WTC11 (cell line): ENCODE data around the gene TGDS. TPM values are rescaled to one million over a fixed set of nuclear protein-coding genes. Genes with fewer than 3 reads are reported as not detected.

ENCODE experiments used
- ATAC-seq: fragments of 200-7000 bp; cut with Tn5 transposase; 2 replicates; pipeline ENCODE4 v1.10.0; 2021; ENCODE audit warnings: mild to moderate bottlenecking, moderate library complexity
- CTCF ChIA-PET: fragments of 300-600 bp; sonication (Branson Sonifier 250); formaldehyde crosslinking; loops from one replicate; lab custom pipeline; 2021; ENCODE audit warnings: antibody characterized with exemption; lab: Charles Lee
- POLR2A ChIA-PET: fragments of 350-600 bp; sonication (Branson Sonifier 250); formaldehyde crosslinking; loops from one replicate; lab custom pipeline; 2021; ENCODE audit warnings: antibody characterized with exemption; lab: Charles Lee
- DNase-seq: peaks from one replicate; pipeline ENCODE4 v3.0.0; 2021; ENCODE audit warnings: low spot score
- H3K27ac Mint-ChIP-seq: 2 replicates; pipeline ENCODE4 v1.8.0; 2021; ENCODE audit warnings: mixed read lengths
- H3K27me3 Mint-ChIP-seq: 2 replicates; pipeline ENCODE4 v1.8.0; 2021; ENCODE audit warnings: low read depth, mild to moderate bottlenecking, moderate library complexity, mixed read lengths
- H3K36me3 Mint-ChIP-seq: 2 replicates; pipeline ENCODE4 v1.8.0; 2021; ENCODE audit warnings: mixed read lengths
- H3K4me1 Mint-ChIP-seq: 2 replicates; pipeline ENCODE4 v1.8.0; 2022; ENCODE audit warnings: mixed read lengths
- H3K4me3 Mint-ChIP-seq: 2 replicates; pipeline ENCODE4 v1.8.0; 2021; ENCODE audit warnings: mild to moderate bottlenecking, moderate library complexity, mixed read lengths
- H3K9me3 Mint-ChIP-seq: 2 replicates; pipeline ENCODE4 v1.8.0; 2021; ENCODE audit warnings: mixed read lengths
- CREB1 ChIP-seq: sonication (generic); formaldehyde crosslinking; IDR thresholded peaks from 2 replicates; pipeline ENCODE4 v1.8.0; 2023; ENCODE audit warnings: mild to moderate bottlenecking, missing genetic modification reagents
- ESRRA ChIP-seq: sonication (generic); formaldehyde crosslinking; IDR thresholded peaks from 2 replicates; pipeline ENCODE4 v1.8.1; 2022; ENCODE audit warnings: mild to moderate bottlenecking, missing genetic modification reagents, borderline replicate concordance
- FOXJ3 ChIP-seq: sonication (generic); formaldehyde crosslinking; IDR thresholded peaks from 2 replicates; pipeline ENCODE4 v1.9.0; 2021; ENCODE audit warnings: missing genetic modification reagents, mild to moderate bottlenecking, borderline replicate concordance
- FOXK1 ChIP-seq: sonication (generic); formaldehyde crosslinking; IDR thresholded peaks from 2 replicates; pipeline ENCODE4 v1.8.0; 2022; ENCODE audit warnings: mild to moderate bottlenecking, moderate library complexity, missing genetic modification reagents
- GTF2I ChIP-seq: fragments of 250-450 bp; sonication (Bioruptor Pico); conservative IDR thresholded peaks from 2 replicates; pipeline ENCODE4 v1.4.0; 2021; ENCODE audit warnings: mild to moderate bottlenecking
- HMGA2 ChIP-seq: fragments of 250-450 bp; sonication (Bioruptor Pico); IDR thresholded peaks from 2 replicates; pipeline ENCODE4 v1.4.0; 2021; ENCODE audit warnings: mild to moderate bottlenecking, moderate library complexity
- KAT7 ChIP-seq: sonication (generic); formaldehyde crosslinking; IDR thresholded peaks from 2 replicates; pipeline ENCODE4 v1.8.1; 2023; ENCODE audit warnings: missing genetic modification reagents, mild to moderate bottlenecking, borderline replicate concordance
- MYBL2 ChIP-seq: sonication (generic); formaldehyde crosslinking; IDR thresholded peaks from 2 replicates; pipeline ENCODE4 v1.8.1; 2023; ENCODE audit warnings: mild to moderate bottlenecking, moderate library complexity, missing genetic modification reagents
- NFATC4 ChIP-seq: fragments of 250-450 bp; sonication (Bioruptor Pico); IDR thresholded peaks from 2 replicates; pipeline ENCODE4 v1.9.0; 2021; ENCODE audit warnings: mild to moderate bottlenecking
- NR2C2 ChIP-seq: sonication (generic); formaldehyde crosslinking; IDR thresholded peaks from 2 replicates; pipeline ENCODE4 v1.8.0; 2022; ENCODE audit warnings: mild to moderate bottlenecking, missing genetic modification reagents
- PRRX2 ChIP-seq: fragments of 250-450 bp; sonication (Bioruptor Pico); IDR thresholded peaks from 2 replicates; pipeline ENCODE4 v1.8.0; 2021; ENCODE audit warnings: mild to moderate bottlenecking
- RELA ChIP-seq: sonication (generic); formaldehyde crosslinking; IDR thresholded peaks from 2 replicates; pipeline ENCODE4 v1.8.1; 2022; ENCODE audit warnings: missing genetic modification reagents, mild to moderate bottlenecking, borderline replicate concordance
- ZNF423 ChIP-seq: fragments of 250-450 bp; sonication (Bioruptor Pico); IDR thresholded peaks from 2 replicates; pipeline ENCODE4 v2.1.2; 2022; ENCODE audit warnings: mild to moderate bottlenecking, moderate library complexity
- ZNF671 ChIP-seq: fragments of 250-450 bp; sonication (Bioruptor Pico); IDR thresholded peaks from 2 replicates; pipeline ENCODE4 v1.8.0; 2021; ENCODE audit warnings: mild to moderate bottlenecking
- total RNA-seq: library from RNA; stranded (reverse); gene quantifications from 3 replicates; pipeline ENCODE4 v1.2.3, GENCODE V29; 2021
- TF ChIP-seq, protein P1 (sequence below): sonication (generic); formaldehyde crosslinking; IDR thresholded peaks from 2 replicates; pipeline ENCODE4 v1.8.1; 2022; ENCODE audit warnings: low read depth, missing genetic modification reagents, borderline replicate concordance
- TF ChIP-seq, protein P2 (sequence below): fragments of 250-450 bp; sonication (Bioruptor Pico); IDR thresholded peaks from 2 replicates; pipeline ENCODE4 v1.8.0; 2021; ENCODE audit warnings: mild to moderate bottlenecking
- TF ChIP-seq, protein P3 (sequence below): sonication (generic); formaldehyde crosslinking; IDR thresholded peaks from 2 replicates; pipeline ENCODE4 v1.8.1; 2023; ENCODE audit warnings: mild to moderate bottlenecking, missing genetic modification reagents, borderline replicate concordance
- TF ChIP-seq, protein P4 (sequence below): fragments of 250-450 bp; sonication (Bioruptor Pico); IDR thresholded peaks from 2 replicates; pipeline ENCODE4 v1.9.0; 2021; ENCODE audit warnings: mild to moderate bottlenecking
- TF ChIP-seq, protein P5 (sequence below): sonication (generic); formaldehyde crosslinking; IDR thresholded peaks from 2 replicates; pipeline ENCODE4 v1.8.0; 2022; ENCODE audit warnings: mild to moderate bottlenecking, missing genetic modification reagents
- TF ChIP-seq, protein P6 (sequence below): sonication (generic); formaldehyde crosslinking; IDR thresholded peaks from 2 replicates; pipeline ENCODE4 v1.8.1; 2023; ENCODE audit warnings: mild to moderate bottlenecking, missing genetic modification reagents

Gene TGDS
- total RNA-seq, 1 experiment from 2014 or later, result 12.5 TPM

DNA sequence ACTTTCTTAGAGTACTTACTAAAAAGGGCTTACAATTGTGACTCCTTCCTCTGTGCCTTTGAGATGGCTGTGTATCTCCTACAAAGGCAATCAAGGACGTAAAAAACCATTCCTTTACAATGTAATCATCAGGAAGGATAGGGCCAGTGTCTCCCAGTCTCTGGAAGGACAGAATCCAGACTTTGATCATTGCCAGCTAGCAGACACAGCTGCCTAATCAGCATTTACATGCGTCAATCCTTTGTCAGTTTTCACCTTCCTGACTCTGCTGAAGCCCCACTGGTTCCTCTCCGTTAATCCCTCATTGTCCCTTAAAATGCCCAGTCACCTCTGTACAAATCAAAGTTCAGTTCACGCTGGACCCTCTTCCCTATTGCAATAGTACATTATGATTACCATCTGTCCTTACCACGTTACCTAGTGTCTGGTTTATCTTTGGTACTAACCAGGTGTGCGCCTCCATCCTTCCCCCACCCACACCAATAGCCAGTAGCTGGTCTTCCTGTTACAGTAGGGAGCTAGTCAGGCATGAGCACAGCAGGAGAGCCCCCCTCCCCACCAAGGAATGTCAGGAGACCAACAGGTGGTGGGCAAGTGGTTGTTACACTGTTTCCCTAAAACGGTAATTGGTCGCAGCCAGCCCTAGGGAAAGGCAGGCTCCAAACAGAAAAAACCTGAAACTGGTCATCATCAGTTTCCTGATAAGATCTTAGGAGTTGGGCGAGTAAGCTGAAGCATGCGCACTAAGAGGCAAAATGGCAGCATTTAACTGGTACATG, 49.7 kb downstream of the TGDS start (continued):
- TF ChIP-seq KAT7 (CRISPR knock-in tag) (no peak), GTF2I (CRISPR knock-in tag) (no peak), PRRX2 (CRISPR knock-in tag) (no peak), NFATC4 (CRISPR knock-in tag) (no peak), ZNF671 (CRISPR knock-in tag) (no peak), FOXJ3 (CRISPR knock-in tag) (no peak), ZNF423 (peak; percentile 84), CREB1 (0 out of 2 replicates have a peak, but pooled peaks have one; percentile 21)
- TF ChIP-seq, protein P1, sequence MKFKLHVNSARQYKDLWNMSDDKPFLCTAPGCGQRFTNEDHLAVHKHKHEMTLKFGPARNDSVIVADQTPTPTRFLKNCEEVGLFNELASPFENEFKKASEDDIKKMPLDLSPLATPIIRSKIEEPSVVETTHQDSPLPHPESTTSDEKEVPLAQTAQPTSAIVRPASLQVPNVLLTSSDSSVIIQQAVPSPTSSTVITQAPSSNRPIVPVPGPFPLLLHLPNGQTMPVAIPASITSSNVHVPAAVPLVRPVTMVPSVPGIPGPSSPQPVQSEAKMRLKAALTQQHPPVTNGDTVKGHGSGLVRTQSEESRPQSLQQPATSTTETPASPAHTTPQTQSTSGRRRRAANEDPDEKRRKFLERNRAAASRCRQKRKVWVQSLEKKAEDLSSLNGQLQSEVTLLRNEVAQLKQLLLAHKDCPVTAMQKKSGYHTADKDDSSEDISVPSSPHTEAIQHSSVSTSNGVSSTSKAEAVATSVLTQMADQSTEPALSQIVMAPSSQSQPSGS (CRISPR knock-in tag), result no peak
- TF ChIP-seq, protein P2, sequence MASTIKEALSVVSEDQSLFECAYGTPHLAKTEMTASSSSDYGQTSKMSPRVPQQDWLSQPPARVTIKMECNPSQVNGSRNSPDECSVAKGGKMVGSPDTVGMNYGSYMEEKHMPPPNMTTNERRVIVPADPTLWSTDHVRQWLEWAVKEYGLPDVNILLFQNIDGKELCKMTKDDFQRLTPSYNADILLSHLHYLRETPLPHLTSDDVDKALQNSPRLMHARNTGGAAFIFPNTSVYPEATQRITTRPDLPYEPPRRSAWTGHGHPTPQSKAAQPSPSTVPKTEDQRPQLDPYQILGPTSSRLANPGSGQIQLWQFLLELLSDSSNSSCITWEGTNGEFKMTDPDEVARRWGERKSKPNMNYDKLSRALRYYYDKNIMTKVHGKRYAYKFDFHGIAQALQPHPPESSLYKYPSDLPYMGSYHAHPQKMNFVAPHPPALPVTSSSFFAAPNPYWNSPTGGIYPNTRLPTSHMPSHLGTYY (CRISPR knock-in tag), result no peak
- TF ChIP-seq, protein P3, sequence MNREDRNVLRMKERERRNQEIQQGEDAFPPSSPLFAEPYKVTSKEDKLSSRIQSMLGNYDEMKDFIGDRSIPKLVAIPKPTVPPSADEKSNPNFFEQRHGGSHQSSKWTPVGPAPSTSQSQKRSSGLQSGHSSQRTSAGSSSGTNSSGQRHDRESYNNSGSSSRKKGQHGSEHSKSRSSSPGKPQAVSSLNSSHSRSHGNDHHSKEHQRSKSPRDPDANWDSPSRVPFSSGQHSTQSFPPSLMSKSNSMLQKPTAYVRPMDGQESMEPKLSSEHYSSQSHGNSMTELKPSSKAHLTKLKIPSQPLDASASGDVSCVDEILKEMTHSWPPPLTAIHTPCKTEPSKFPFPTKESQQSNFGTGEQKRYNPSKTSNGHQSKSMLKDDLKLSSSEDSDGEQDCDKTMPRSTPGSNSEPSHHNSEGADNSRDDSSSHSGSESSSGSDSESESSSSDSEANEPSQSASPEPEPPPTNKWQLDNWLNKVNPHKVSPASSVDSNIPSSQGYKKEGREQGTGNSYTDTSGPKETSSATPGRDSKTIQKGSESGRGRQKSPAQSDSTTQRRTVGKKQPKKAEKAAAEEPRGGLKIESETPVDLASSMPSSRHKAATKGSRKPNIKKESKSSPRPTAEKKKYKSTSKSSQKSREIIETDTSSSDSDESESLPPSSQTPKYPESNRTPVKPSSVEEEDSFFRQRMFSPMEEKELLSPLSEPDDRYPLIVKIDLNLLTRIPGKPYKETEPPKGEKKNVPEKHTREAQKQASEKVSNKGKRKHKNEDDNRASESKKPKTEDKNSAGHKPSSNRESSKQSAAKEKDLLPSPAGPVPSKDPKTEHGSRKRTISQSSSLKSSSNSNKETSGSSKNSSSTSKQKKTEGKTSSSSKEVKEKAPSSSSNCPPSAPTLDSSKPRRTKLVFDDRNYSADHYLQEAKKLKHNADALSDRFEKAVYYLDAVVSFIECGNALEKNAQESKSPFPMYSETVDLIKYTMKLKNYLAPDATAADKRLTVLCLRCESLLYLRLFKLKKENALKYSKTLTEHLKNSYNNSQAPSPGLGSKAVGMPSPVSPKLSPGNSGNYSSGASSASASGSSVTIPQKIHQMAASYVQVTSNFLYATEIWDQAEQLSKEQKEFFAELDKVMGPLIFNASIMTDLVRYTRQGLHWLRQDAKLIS (CRISPR knock-in tag), result no peak

DNA sequence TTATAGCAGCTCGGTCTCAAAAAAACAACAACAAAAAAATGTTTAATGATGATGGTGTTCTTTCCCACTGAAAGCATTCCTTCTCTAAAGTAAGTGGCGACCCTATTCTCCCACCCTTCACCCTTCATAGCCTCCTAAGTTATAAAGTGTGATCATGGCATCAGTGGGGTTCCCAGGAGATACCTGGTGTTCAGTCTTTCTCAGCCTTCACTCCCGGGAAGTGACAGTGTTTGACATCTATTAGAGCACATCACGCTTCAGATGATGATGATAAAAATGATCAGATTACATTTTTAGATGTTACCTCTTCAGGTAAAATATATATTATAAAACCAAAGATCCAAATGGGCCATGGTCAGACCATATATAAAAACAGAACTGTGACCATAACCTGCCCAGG, 51.0 kb downstream of the TGDS start:
- peaks cover 28% of the 10 kb centered on the region for H3K4me1 Mint-ChIP-seq
- peaks cover 16% of the 10 kb centered on the region for H3K9me3 Mint-ChIP-seq
- no peak for ATAC-seq
- ChIA-PET CTCF (no interaction called here), POLR2A (no interaction called here)
- no peak overlapping the region for H3K27ac Mint-ChIP-seq
- DNase-seq, result no peak
- peaks cover 14% of the 10 kb centered on the region for H3K36me3 Mint-ChIP-seq
- no peak for TF ChIP-seq HMGA2 (CRISPR knock-in tag)
- TF ChIP-seq, protein P4, sequence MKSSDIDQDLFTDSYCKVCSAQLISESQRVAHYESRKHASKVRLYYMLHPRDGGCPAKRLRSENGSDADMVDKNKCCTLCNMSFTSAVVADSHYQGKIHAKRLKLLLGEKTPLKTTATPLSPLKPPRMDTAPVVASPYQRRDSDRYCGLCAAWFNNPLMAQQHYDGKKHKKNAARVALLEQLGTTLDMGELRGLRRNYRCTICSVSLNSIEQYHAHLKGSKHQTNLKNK (CRISPR knock-in tag), result no peak
- no peak for TF ChIP-seq MYBL2 (CRISPR knock-in tag)
- TF ChIP-seq, protein P5, sequence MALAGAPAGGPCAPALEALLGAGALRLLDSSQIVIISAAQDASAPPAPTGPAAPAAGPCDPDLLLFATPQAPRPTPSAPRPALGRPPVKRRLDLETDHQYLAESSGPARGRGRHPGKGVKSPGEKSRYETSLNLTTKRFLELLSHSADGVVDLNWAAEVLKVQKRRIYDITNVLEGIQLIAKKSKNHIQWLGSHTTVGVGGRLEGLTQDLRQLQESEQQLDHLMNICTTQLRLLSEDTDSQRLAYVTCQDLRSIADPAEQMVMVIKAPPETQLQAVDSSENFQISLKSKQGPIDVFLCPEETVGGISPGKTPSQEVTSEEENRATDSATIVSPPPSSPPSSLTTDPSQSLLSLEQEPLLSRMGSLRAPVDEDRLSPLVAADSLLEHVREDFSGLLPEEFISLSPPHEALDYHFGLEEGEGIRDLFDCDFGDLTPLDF (CRISPR knock-in tag), result no peak
- TF ChIP-seq RELA, result no peak
- no peak for TF ChIP-seq KAT7 (CRISPR knock-in tag)
- TF ChIP-seq NR2C2, result no peak
- no peak for TF ChIP-seq ESRRA (CRISPR knock-in tag)
- TF ChIP-seq, protein P3 (CRISPR knock-in tag), result no peak
- no peak for TF ChIP-seq FOXK1 (CRISPR knock-in tag)
- TF ChIP-seq PRRX2 (CRISPR knock-in tag), result no peak
- no peak for TF ChIP-seq ZNF671 (CRISPR knock-in tag)
- TF ChIP-seq, protein P6, sequence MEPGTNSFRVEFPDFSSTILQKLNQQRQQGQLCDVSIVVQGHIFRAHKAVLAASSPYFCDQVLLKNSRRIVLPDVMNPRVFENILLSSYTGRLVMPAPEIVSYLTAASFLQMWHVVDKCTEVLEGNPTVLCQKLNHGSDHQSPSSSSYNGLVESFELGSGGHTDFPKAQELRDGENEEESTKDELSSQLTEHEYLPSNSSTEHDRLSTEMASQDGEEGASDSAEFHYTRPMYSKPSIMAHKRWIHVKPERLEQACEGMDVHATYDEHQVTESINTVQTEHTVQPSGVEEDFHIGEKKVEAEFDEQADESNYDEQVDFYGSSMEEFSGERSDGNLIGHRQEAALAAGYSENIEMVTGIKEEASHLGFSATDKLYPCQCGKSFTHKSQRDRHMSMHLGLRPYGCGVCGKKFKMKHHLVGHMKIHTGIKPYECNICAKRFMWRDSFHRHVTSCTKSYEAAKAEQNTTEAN (CRISPR knock-in tag), result no peak
- TF ChIP-seq NFATC4 (CRISPR knock-in tag), result no peak
- H3K27me3 Mint-ChIP-seq, result peaks cover 5% of the 10 kb centered on the region
- no peak overlapping the region for H3K4me3 Mint-ChIP-seq
